OCI-M1 (cell line): Measurements from ENCODE around the gene KCNH3.
A peak's percentile ranks its signal among the peaks of the same experiment; 100 is the strongest.
"Not testable (repeated sequence)": the region's sequence is repeated elsewhere in the genome, so short reads cannot be mapped to it uniquely, and the experiment has no call there.

ENCODE experiments used
- DNase-seq: peaks from one replicate; lab custom pipeline; 2025; lab: John Stamatoyannopoulos, UW

KCNH3 gene

GRCh38 chr12:49529414-49529813 lies 9.4 kb upstream of the KCNH3 start:
- DNase-seq: peak; percentile 75

- DNase-seq: no peak
These were observed 7.1 kb upstream of the KCNH3 start for GRCh38 chr12:49531745-49532144.

- no peak for DNase-seq
These were observed 5.5 kb upstream of the KCNH3 start for GRCh38 chr12:49533331-49533730.

- DNase-seq: not testable (repeated sequence)
These were observed 4.7 kb upstream of the KCNH3 start for GRCh38 chr12:49534122-49534521.

- DNase-seq: no peak
These were observed 4.0 kb upstream of the KCNH3 start for GRCh38 chr12:49534731-49535278.

- no peak for DNase-seq
These were observed 2.8 kb upstream of the KCNH3 start for GRCh38 chr12:49535921-49536525.

- DNase-seq: peak; percentile 18
These were observed 2.2 kb upstream of the KCNH3 start for GRCh38 chr12:49536526-49537071.

GRCh38 chr12:49537231-49537751 lies 1.5 kb upstream of the KCNH3 start:
- no peak for DNase-seq

- DNase-seq: peak; percentile 40
These were observed 899 bp upstream of the KCNH3 start for GRCh38 chr12:49537752-49538509.

GRCh38 chr12:49539406-49540228 lies 787 bp downstream of the KCNH3 start:
- no peak for DNase-seq

- DNase-seq: no peak
These were observed 1.7 kb downstream of the KCNH3 start for GRCh38 chr12:49540229-49541139.

- DNase-seq: no peak
These were observed 2.5 kb downstream of the KCNH3 start for GRCh38 chr12:49541140-49541861.

- peak; percentile 12 for DNase-seq
These were observed 3.2 kb downstream of the KCNH3 start for GRCh38 chr12:49541911-49542505.

GRCh38 chr12:49542592-49543160 lies 3.8 kb downstream of the KCNH3 start:
- DNase-seq: no peak

- no peak for DNase-seq
These were observed 4.5 kb downstream of the KCNH3 start for GRCh38 chr12:49543221-49543913.

- no peak for DNase-seq
These were observed 5.3 kb downstream of the KCNH3 start for GRCh38 chr12:49543914-49544815.

- DNase-seq: no peak
These were observed 7.0 kb downstream of the KCNH3 start for GRCh38 chr12:49545815-49546214.

- DNase-seq: no peak
These were observed 7.7 kb downstream of the KCNH3 start for GRCh38 chr12:49546481-49546880.
